Measurements from ENCODE around the gene BCAP31.
A peak's percentile ranks its signal among the peaks of the same experiment; 100 is the strongest.

The BCAP31 gene

GRCh38 chrX:153724252-153725038, at the start of gene BCAP31, which contains the start of gene ABCD1:
Gene BCAP31 (minus strand): TSS chrX:153724387. CDS start chrX:153723244, 1,143 bp downstream.
Gene ABCD1 (plus strand): TSS chrX:153724856. CDS start chrX:153725267, 411 bp downstream.
- Mint-ChIP-seq H3K27me3 (no peaks in the 10 kb centered on the region), H3K9me3 (no peaks in the 10 kb centered on the region), H3K4me3 (peak within 1 kb of the TSS; percentile 90 to 91), H3K27ac (peak within 1 kb of the TSS; percentile 96), H3K4me1 (peaks cover 38% of the 10 kb centered on the region)
- DNase-seq (peak; percentile 90 to 91), ATAC-seq (peak; percentile 84)

GRCh38 chrX:153773218-153773611, 49.0 kb upstream of the BCAP31 start:
- Mint-ChIP-seq H3K27ac (no peak overlapping the region), H3K9me3 (no peaks in the 10 kb centered on the region), H3K27me3 (no peaks in the 10 kb centered on the region), H3K4me1 (peaks cover 4% of the 10 kb centered on the region), H3K4me3 (no peak overlapping the region)
- ATAC-seq, result no peak
- no peak for DNase-seq

- no peak for ATAC-seq
- Mint-ChIP-seq H3K4me1 (peaks cover 10% of the 10 kb centered on the region), H3K27me3 (no peaks in the 10 kb centered on the region), H3K4me3 (no peak overlapping the region), H3K9me3 (no peaks in the 10 kb centered on the region), H3K27ac (no peak overlapping the region)
- no peak for DNase-seq
Measured at GRCh38 chrX:153772316-153773217, 48.4 kb upstream of the BCAP31 start.

GRCh38 chrX:153771415-153772315, 47.5 kb upstream of the BCAP31 start:
- H3K4me1 Mint-ChIP-seq, result peaks cover 15% of the 10 kb centered on the region
- H3K27me3 Mint-ChIP-seq, result no peaks in the 10 kb centered on the region
- no peak overlapping the region for H3K4me3 Mint-ChIP-seq
- DNase-seq (no peak), ATAC-seq (no peak)
- no peak overlapping the region for H3K27ac Mint-ChIP-seq
- H3K9me3 Mint-ChIP-seq, result no peaks in the 10 kb centered on the region

- Mint-ChIP-seq H3K4me1 (peaks cover 23% of the 10 kb centered on the region), H3K4me3 (no peak overlapping the region), H3K27ac (no peak overlapping the region), H3K9me3 (no peaks in the 10 kb centered on the region), H3K27me3 (no peaks in the 10 kb centered on the region)
- DNase-seq, result no peak
- ATAC-seq, result no peak
Measured at GRCh38 chrX:153770601-153771414, 46.6 kb upstream of the BCAP31 start.

GRCh38 chrX:153769865-153770600, 45.8 kb upstream of the BCAP31 start:
- H3K27me3 Mint-ChIP-seq, result no peaks in the 10 kb centered on the region
- H3K9me3 Mint-ChIP-seq, result no peaks in the 10 kb centered on the region
- no peak overlapping the region for H3K27ac Mint-ChIP-seq
- ATAC-seq (no peak), DNase-seq (no peak)
- peaks cover 23% of the 10 kb centered on the region for H3K4me1 Mint-ChIP-seq
- H3K4me3 Mint-ChIP-seq, result no peak overlapping the region

GRCh38 chrX:153769158-153769864, 45.1 kb upstream of the BCAP31 start:
- no peak for DNase-seq
- Mint-ChIP-seq H3K27me3 (no peaks in the 10 kb centered on the region), H3K9me3 (no peaks in the 10 kb centered on the region), H3K27ac (peak overlapping the region in 1 of 2 donors; percentile 63), H3K4me1 (peaks cover 23% of the 10 kb centered on the region), H3K4me3 (no peak overlapping the region)
- ATAC-seq, result no peak

GRCh38 chrX:153768311-153769157, 44.3 kb upstream of the BCAP31 start:
- ATAC-seq, result no peak
- peak overlapping the region; percentile 82 to 90 for H3K27ac Mint-ChIP-seq

GRCh38 chrX:153767674-153768055, 43.5 kb upstream of the BCAP31 start:
- Mint-ChIP-seq H3K9me3 (no peaks in the 10 kb centered on the region), H3K27me3 (no peaks in the 10 kb centered on the region), H3K27ac (peak overlapping the region in 1 of 2 donors; percentile 90), H3K4me1 (peaks cover 31% of the 10 kb centered on the region), H3K4me3 (peak overlapping the region in 1 of 2 donors; percentile 78)
- no peak for DNase-seq
- ATAC-seq, result no peak

More at GRCh38 chrX:153768311-153769157, 44.3 kb upstream of the BCAP31 start:
- Mint-ChIP-seq H3K9me3 (no peaks in the 10 kb centered on the region), H3K27me3 (no peaks in the 10 kb centered on the region), H3K4me1 (peaks cover 31% of the 10 kb centered on the region), H3K4me3 (peak overlapping the region; percentile 26 to 78)
- no peak for DNase-seq

- no peak for ATAC-seq
- H3K27me3 Mint-ChIP-seq, result no peaks in the 10 kb centered on the region
- peak overlapping the region in 1 of 2 donors; percentile 83 for H3K4me3 Mint-ChIP-seq
- peaks cover 31% of the 10 kb centered on the region for H3K4me1 Mint-ChIP-seq
- no peak for DNase-seq
- H3K9me3 Mint-ChIP-seq, result no peaks in the 10 kb centered on the region
- peak overlapping the region in 1 of 2 donors; percentile 93 for H3K27ac Mint-ChIP-seq
Measured at GRCh38 chrX:153766871-153767673, 42.9 kb upstream of the BCAP31 start.

- DNase-seq (peak; percentile 30 to 44), ATAC-seq (peak; percentile 75)
- peaks cover 31% of the 10 kb centered on the region for H3K4me1 Mint-ChIP-seq
- peak overlapping the region; percentile 55 to 93 for H3K27ac Mint-ChIP-seq
- H3K4me3 Mint-ChIP-seq, result peak overlapping the region; percentile 70 to 83
- H3K9me3 Mint-ChIP-seq, result no peaks in the 10 kb centered on the region
- H3K27me3 Mint-ChIP-seq, result no peaks in the 10 kb centered on the region
Measured at GRCh38 chrX:153766098-153766817, 42.1 kb upstream of the BCAP31 start.
